Stimulated activated CD4-positive, alpha-beta T cell treated with anti-CD3 and anti-CD28 coated beads, Interleukin-1b, Interleukin-23, amount 100 ng/mL, for 1 hour (primary cell): ENCODE measurements around the gene MORN3.
"Not testable (repeated sequence)": the region's sequence is repeated elsewhere in the genome, so short reads cannot be mapped to it uniquely, and the experiment has no call there.

Experiments
- DNase-seq, 2 donors: peaks; one replicate each; pipeline ENCODE4 v3.0.0-alpha.2; 2020; ENCODE audit warnings: low read depth in 2 of 2

The MORN3 gene

DNA sequence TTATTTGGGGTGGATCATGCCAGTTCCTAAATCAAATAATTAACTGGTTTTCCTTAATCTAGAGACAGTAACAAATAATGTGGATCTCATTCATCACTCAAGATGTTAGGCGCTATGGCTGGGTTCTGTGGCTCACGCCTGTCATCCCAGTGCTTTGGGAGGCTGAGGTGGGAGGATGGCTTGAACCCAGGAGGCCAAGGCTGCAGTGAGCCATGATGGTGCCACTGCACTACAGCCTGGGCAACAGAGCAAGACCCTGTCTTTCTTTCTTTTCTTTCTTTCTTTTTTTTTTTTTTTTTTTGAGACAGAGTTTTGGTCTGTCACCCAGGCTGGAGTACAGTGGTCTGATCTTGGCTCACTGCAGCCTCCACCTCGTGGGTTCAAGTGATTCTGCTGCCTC, 23.3 kb upstream of the MORN3 start:
- not testable (repeated sequence) for DNase-seq

- no peak for DNase-seq
Measured at GRCh38 chr12:121689430-121689829, 20.0 kb upstream of the MORN3 start.

- DNase-seq = no peak
Measured at GRCh38 chr12:121688966-121689365, 19.5 kb upstream of the MORN3 start.

- not testable (repeated sequence) for DNase-seq
Measured at GRCh38 chr12:121679661-121680197, 10.3 kb upstream of the MORN3 start.

GRCh38 chr12:121678716-121679300, 9.4 kb upstream of the MORN3 start:
- DNase-seq = no peak

- no peak for DNase-seq
Measured at GRCh38 chr12:121678305-121678704, 8.9 kb upstream of the MORN3 start.

DNA sequence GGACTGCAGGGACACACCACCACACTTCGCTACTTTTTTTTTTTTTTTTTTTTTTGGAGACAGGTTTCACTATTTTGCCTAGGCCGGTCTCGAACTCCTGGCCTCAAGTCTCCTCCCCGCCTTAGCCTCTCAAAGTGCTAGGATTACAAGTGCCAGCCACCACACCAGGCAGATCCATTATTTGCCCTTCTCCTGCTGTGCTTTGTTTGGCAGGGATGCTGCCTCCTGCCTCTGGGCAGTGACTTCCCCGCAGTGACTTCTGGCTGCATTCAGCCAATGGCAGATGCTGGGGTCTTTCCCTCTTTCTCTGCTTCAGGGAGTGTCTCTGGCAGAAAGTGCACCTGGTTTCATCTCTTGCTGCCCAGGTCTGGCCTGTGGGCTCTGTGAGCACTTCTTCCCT, 6.7 kb upstream of the MORN3 start:
- no peak for DNase-seq

DNA sequence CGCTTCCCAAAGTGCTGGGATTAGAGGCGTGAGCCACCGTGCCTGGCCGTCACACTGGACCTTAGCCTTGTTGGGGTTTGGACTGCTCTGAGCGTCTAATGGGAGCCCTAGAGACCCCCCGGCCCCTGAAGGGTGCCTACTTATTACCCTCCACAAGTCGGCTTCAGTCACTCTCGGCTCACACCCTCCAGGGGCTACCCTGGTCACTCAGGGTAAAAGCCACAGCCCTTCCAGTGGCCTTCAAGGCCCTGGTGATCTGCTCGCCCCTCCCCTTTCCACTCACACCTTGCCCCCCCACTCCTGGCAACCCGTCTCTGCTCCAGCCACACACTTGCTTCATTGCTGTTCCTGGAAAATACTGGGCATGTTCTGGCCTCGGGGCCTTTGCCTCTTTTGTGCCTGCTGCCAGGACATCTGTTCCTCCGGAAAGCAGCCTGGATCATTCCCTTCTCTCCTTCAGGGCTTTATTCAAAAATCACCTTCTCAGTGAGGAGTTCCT, 3.6 kb upstream of the MORN3 start:
- DNase-seq = no peak

DNA sequence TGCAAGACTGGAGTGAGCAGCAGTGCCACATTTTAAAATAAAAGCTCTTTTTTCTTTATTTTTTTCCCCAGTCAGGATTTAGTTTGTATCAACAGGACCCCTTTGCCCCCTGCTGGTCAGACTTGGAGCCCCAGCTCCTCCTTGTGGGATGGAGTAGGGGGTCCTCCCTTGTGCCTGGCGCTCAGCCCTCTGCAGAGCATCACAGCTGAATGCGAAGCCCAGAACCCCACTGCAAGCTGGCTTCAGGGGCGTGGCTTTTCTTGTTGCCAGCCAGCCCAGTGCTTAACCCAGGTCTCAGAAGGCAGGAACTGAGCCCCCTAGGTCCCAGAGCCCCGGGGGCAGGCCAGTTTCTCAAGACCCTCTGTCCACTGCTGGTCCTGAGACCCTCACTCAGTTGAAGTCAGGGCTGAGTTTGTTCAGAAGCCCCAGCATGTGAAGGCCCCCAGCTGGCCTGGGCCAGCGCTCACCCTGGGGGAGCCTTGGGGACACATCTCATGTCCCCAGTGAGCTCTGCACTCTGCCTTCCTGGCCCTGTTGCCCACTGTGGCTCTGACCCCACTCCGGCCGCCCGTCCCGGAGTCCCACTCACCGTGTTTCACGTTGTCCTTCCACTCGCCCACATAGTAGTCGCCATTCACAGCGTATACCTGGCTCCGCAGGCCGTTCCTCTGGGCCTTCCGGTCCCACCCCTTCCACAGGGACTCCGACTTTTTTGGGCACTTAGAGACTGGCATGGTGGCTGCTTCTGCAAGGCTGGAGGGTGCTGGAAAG, 519 bp downstream of the MORN3 start:
- peak in 1 of 2 donors; percentile 41 for DNase-seq

- DNase-seq = not testable (repeated sequence)
Measured at GRCh38 chr12:121666829-121667228, 2.6 kb downstream of the MORN3 start.

DNA sequence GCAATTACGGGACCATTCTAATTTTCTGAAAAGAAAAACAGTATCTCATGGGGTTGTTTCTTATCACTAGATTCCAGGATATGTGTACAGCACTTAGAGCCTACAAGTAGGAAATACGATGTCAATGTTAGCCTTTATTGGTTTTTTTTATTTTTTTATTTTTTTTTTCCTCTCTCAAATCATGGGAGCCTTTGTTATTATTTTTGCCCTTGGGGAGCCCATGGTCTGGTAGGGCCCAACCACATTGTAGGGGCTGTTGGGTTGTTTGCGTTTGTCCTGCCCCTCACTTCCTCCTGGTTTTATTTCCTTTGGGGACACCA, 5.9 kb downstream of the MORN3 start:
- DNase-seq = no peak

GRCh38 chr12:121661353-121662105, 7.9 kb downstream of the MORN3 start:
- DNase-seq = not testable (repeated sequence)

DNA sequence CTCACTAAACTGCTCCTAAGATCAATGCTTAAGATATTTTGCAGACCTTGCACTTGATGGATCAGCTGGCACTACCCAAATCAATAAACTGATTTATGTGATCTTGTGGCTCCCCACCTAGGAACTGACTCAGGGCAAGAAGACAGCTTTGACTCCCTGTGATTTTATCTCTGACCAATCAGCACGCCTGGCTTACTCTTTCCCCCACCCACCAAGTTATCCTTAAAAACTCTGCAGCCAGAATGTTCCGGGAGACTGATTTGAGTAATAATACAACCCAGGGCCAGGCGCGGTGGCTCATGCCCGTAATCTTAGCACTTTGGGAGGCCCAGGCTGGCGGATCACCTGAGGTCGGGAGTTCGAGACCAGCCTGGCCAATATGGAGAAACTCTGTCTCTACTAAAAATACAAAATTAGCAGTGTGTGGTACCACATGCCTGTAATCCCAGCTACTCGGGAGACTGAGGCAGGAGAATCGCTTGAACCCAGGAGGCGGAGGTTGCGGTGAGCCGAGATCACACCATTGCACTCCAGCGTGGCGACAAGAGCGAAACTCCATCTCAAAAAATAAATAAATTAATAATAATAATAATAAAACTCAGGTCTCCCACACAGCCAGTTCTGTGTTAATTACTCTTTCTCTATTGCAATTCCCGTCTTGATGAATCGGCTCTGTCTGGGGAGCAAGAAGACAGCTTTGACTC, 12.0 kb downstream of the MORN3 start:
- no peak for DNase-seq

DNA sequence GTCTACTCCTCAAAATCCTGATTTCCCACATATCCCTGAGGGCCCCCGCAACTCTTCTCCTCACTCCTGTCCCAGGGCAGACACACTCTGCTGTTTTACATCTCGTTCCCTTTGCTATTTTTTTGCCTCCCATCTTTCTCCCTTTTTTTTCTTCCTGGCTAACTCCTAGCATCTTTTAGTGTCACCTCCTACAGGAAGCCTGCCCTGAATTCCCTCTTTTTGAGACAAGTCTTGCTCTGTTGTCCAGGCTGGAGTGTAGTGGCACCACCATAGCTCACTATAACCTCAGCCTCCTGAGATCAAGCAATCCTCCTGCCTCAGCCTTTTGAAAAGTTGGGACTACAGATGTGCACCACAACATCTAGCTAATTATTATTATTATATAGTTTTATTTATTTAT, 13.3 kb downstream of the MORN3 start:
- DNase-seq = no peak

GRCh38 chr12:121653999-121654398, 15.5 kb downstream of the MORN3 start:
- no peak for DNase-seq

- DNase-seq = no peak
Measured at GRCh38 chr12:121652767-121653497, 16.5 kb downstream of the MORN3 start.

GRCh38 chr12:121651320-121651719, 18.1 kb downstream of the MORN3 start:
- DNase-seq = no peak

DNA sequence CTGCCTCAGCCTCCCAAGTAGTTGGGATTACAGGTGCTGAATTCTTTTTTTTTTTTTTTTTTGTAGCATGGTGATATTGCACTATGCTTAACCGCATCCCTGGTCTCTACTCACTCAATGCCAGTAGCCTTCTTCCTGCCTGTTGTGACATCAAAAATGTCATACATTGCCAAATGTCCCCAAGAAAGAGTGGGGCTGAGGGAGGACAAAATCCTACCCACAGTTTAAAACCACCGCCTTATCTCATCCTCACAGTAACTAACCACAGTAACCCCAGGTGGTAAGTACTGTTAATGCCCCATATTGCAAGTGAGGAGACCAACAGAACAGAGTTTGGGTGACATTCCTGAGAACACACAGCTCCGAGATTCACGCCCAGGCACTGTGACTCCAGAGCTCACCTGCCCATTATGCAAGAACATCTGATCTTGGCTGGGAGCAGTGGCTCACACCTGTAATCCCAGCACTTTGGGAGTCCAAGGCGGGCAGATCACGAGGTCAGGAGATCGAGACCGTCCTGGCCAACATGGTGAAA, 19.6 kb downstream of the MORN3 start:
- DNase-seq = no peak

DNA sequence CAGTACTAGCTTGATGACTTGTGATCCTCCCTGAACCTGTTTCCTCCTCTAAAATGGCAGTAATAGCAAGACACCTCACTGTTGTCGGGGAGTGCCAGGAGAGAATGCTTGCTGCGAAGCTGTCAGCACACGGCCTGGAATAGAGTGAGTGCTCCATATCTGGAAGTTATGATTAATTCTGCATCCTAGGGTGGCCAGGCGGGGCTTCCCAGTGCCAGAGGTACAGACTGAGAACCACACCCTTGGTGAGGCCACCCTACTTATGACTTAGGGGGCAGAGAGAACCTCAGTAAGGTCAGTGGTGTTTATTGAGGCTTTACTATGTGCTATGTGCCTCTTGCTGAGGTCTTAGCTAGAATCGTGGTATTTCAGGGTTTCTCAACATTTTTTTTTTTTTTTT, 20.1 kb downstream of the MORN3 start:
- no peak for DNase-seq

- DNase-seq = no peak
Measured at GRCh38 chr12:121648458-121649028, 20.9 kb downstream of the MORN3 start.

- no peak for DNase-seq
Measured at GRCh38 chr12:121641343-121641630, 28.2 kb downstream of the MORN3 start.
